ENCODE measurements around the gene MIDN.

- TF ChIP-seq POLR2A (IDR thresholded peaks at IDR 0.05; ENCODE audit: low read length) (no peak), GATA1 (IDR thresholded peaks at IDR 0.05; ENCODE audit: low read depth, low read length) (no peak)
Observed at GRCh38 chr19:1270213-1270853, 21.9 kb downstream of the MIDN start.
